Kidney epithelial cell (primary cell): Measurements from ENCODE around the gene RAD50. TPM values are rescaled to one million over a fixed set of nuclear protein-coding genes. Genes with fewer than 3 reads are reported as not detected.

Experiments used
- DNase-seq: peaks from one replicate; pipeline ENCODE4 v3.0.0-alpha.2; 2010; ENCODE audit warnings: low read depth
- H3K27me3 ChIP-seq: 2 replicates; pipeline ENCODE4 v1.6.0; 2011; ENCODE audit warnings: low read length; ENCODE audit not compliant: control insufficient read depth, insufficient read depth
- H3K36me3 ChIP-seq: 2 replicates; pipeline ENCODE4 v1.5.1; 2011; ENCODE audit warnings: low read length; ENCODE audit not compliant: control insufficient read depth, insufficient read depth
- H3K4me3 ChIP-seq: 2 replicates; pipeline ENCODE4 v1.5.1; 2011; ENCODE audit warnings: low read depth, mild to moderate bottlenecking, control low read depth, low read length
- total RNA-seq: library from RNA; depleted of rRNA; stranded (reverse); fragments of >200 nt; gene quantifications from 2 replicates; pipeline ENCODE4 v1.2.3, GENCODE V29; 2015
- TF ChIP-seq, protein P1 (sequence below): IDR thresholded peaks from 2 replicates; pipeline ENCODE4 v1.5.1; 2011; ENCODE audit warnings: mild to moderate bottlenecking, moderate library complexity, low read length, control low read depth, inconsistent platforms; ENCODE audit not compliant: insufficient read depth, poor library complexity, severe bottlenecking

Gene RAD50
- total RNA-seq, 1 donor from 2014 or later: 35.1 TPM

DNA sequence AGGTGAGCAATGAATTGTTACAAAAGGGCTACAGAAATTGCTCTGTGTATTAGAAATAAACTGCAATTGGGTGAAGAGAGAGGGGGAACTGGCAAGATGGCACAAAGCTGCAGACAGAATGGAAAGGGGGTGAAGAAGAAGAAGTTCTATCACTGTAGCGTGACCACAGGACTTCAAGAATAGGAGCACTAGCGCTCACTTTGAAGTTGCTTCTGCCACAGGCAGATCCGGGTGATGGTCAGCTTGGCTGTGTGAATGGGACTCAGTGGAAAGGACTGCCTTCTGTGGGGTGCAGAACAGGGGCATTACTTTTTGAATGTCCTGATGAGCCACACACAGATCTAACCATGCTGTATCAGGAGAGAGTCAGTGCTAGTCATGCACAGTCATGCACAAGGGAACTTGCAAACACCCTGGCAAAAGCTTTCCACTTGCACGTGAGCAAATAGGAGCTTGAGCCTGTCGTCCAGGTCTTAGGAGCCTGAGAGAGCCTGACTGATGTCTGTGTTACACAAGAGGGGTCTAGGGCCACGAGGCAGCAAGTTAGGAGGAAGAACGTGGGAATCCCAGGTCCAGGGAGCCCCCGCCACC lies 29.7 kb upstream of the RAD50 start:
- no peak overlapping the region for H3K4me3 ChIP-seq
- H3K36me3 ChIP-seq: no peaks in the 10 kb centered on the region
- no peaks in the 10 kb centered on the region for H3K27me3 ChIP-seq
- DNase-seq: no peak
- TF ChIP-seq, protein P1, sequence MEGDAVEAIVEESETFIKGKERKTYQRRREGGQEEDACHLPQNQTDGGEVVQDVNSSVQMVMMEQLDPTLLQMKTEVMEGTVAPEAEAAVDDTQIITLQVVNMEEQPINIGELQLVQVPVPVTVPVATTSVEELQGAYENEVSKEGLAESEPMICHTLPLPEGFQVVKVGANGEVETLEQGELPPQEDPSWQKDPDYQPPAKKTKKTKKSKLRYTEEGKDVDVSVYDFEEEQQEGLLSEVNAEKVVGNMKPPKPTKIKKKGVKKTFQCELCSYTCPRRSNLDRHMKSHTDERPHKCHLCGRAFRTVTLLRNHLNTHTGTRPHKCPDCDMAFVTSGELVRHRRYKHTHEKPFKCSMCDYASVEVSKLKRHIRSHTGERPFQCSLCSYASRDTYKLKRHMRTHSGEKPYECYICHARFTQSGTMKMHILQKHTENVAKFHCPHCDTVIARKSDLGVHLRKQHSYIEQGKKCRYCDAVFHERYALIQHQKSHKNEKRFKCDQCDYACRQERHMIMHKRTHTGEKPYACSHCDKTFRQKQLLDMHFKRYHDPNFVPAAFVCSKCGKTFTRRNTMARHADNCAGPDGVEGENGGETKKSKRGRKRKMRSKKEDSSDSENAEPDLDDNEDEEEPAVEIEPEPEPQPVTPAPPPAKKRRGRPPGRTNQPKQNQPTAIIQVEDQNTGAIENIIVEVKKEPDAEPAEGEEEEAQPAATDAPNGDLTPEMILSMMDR: no peak

DNA sequence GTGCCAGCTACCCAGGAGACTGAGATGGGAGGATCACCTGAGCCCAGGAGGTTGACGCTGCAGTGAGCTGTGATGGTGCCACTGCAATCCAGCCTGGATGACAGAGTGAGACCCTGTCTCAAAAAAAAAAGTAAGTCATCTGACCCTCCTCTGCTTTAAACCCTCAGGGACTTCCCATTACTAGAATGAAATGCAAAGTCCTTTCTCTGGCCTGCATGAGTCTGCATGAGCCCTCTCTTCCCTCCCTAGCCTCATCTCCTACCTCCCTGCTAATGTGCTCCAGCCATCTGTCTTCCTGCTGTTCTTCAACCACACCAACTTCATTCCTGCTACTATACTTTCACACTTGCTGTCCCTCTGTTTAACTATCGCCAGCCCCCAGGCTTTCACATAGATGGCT lies 28.8 kb upstream of the RAD50 start:
- TF ChIP-seq, protein P1: no peak
- no peak overlapping the region for H3K4me3 ChIP-seq
- H3K36me3 ChIP-seq: no peaks in the 10 kb centered on the region
- DNase-seq: no peak
- H3K27me3 ChIP-seq: no peaks in the 10 kb centered on the region

DNA sequence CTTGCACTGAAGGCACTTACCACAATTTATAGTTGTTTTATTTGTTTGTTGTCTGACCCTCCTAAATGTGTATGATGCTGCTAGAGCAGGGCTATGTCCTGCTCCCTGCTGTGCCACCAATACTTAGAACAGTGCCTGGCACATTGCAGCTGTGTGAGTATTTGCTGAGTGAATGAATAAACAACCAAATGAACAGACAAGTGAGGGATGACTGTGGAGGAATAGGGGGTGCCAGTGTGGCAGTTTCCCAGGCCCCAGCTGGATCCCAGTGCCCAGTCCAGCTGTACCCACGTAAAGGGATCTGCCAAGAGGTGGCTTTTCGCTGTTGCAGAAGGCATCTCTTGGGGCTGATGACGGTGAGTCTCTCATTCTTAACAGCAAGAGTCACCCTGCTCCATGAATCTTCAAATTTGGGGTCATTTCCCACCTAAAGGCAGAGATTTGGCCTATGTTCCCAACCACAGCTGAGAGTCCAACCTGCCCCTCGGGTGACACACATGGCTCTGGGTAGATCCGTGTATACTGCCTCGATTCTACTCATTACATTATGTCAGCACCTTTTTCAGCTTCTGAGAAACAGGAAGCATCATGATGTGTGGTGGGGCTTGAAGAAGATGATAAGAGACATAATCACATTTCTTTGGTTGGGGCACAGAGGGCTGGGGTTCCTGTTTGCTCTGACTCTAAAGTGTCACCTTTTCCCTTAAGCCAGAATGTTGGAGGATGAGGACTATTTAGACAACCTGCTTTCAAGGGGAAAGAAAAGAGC lies 27.7 kb upstream of the RAD50 start:
- no peaks in the 10 kb centered on the region for H3K36me3 ChIP-seq
- DNase-seq: no peak
- no peaks in the 10 kb centered on the region for H3K27me3 ChIP-seq
- TF ChIP-seq, protein P1: no peak
- H3K4me3 ChIP-seq: no peak overlapping the region

DNA sequence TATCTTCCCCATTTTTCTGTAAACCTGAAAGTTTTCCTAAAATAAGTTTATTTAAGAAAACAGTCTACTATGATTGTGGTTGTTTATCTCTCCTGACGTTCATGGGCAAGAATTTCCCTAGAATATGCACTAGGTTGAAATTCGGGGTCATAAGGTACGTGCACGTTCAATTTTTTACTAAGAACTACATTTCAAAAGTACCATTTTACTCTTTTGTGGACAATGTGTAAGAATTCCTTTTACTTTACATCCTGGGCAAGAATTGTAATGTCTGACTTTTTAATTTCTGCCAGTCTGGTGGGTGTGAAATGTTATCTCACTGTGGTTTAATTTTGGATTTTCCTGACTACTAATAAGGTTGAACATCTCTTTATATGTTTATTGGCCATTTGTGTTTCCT lies 25.8 kb upstream of the RAD50 start:
- Histone ChIP-seq H3K36me3 (no peaks in the 10 kb centered on the region), H3K4me3 (no peak overlapping the region), H3K27me3 (peaks cover 2% of the 10 kb centered on the region)
- TF ChIP-seq, protein P1: no peak
- no peak for DNase-seq

DNA sequence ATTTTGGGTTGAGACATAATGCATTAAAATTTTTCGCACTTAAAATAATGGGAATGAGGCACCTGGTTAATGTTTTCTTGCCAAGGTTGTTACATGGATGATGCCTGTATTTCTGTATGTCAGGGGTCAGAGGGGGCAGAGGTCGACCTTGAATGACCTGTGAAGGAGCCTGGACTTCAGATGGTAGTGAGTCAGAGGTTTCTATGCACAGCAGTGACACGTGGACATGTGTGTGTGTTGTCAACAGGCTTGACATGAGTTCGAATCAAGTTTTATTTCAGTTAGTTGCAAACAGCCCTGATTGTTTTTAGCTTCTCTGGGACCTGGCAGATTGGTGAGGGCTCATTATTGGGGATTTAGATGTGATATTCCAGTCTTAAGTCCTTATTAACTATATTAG lies 17.1 kb upstream of the RAD50 start:
- Histone ChIP-seq H3K27me3 (peaks cover 2% of the 10 kb centered on the region), H3K36me3 (no peaks in the 10 kb centered on the region), H3K4me3 (no peak overlapping the region)
- TF ChIP-seq, protein P1: no peak
- DNase-seq: no peak
